ENCODE results near the gene PICALM.
A peak's percentile ranks its signal among the peaks of the same experiment; 100 is the strongest.

PICALM gene

GRCh38 chr11:85949798-85950197 lies 119.1 kb downstream of the PICALM start:
- no peak for TF ChIP-seq CTCF (IDR thresholded peaks at IDR 0.05)
- Histone ChIP-seq H3K27ac (no peak overlapping the region), H3K4me1 (ENCODE audit: control insufficient read depth in 1 of 2, insufficient read depth in 1 of 2, low read depth in 1 of 2, low read length in 1 of 2) (peaks cover 15 to 24% of the 10 kb centered on the region in 2 experiments), H3K36me3 (peaks cover 13% of the 10 kb centered on the region), H3K9me3 (no peaks in the 10 kb centered on the region), H3K27me3 (no peaks in the 10 kb centered on the region), H3K4me3 (ENCODE audit: low read depth in 1 of 2, low read length in 1 of 2) (no peak overlapping the region)

- no peak for TF ChIP-seq CTCF (IDR thresholded peaks at IDR 0.05)
- no peak overlapping the region for H3K4me3 ChIP-seq (ENCODE audit: low read depth in 1 of 2, low read length in 1 of 2)
- no peaks in the 10 kb centered on the region for H3K9me3 ChIP-seq
- no peaks in the 10 kb centered on the region for H3K27me3 ChIP-seq
- H3K27ac ChIP-seq: no peak overlapping the region
- peaks cover 4% of the 10 kb centered on the region for H3K36me3 ChIP-seq
- peaks cover 15 to 24% of the 10 kb centered on the region in 2 experiments for H3K4me1 ChIP-seq (ENCODE audit: control insufficient read depth in 1 of 2, insufficient read depth in 1 of 2, low read depth in 1 of 2, low read length in 1 of 2)
These were observed 120.0 kb downstream of the PICALM start for GRCh38 chr11:85948884-85949283.

- Histone ChIP-seq H3K27me3 (no peaks in the 10 kb centered on the region), H3K4me3 (ENCODE audit: low read depth in 1 of 2, low read length in 1 of 2) (no peak overlapping the region), H3K9me3 (no peaks in the 10 kb centered on the region), H3K27ac (peak overlapping the region; percentile 35), H3K4me1 (ENCODE audit: control insufficient read depth in 1 of 2, insufficient read depth in 1 of 2, low read depth in 1 of 2, low read length in 1 of 2) (peaks cover 15 to 24% of the 10 kb centered on the region in 2 experiments), H3K36me3 (no peaks in the 10 kb centered on the region)
- no peak for TF ChIP-seq CTCF (IDR thresholded peaks at IDR 0.05)
These were observed 121.2 kb downstream of the PICALM start for GRCh38 chr11:85947431-85948272.

GRCh38 chr11:85946221-85946620 lies 122.7 kb downstream of the PICALM start:
- no peaks in the 10 kb centered on the region for H3K9me3 ChIP-seq
- no peaks in the 10 kb centered on the region for H3K36me3 ChIP-seq
- H3K27ac ChIP-seq: no peak overlapping the region
- TF ChIP-seq CTCF (IDR thresholded peaks at IDR 0.05): no peak
- peaks cover 15 to 24% of the 10 kb centered on the region in 2 experiments for H3K4me1 ChIP-seq (ENCODE audit: control insufficient read depth in 1 of 2, insufficient read depth in 1 of 2, low read depth in 1 of 2, low read length in 1 of 2)
- H3K4me3 ChIP-seq (ENCODE audit: low read depth in 1 of 2, low read length in 1 of 2): no peak overlapping the region
- H3K27me3 ChIP-seq: no peaks in the 10 kb centered on the region

GRCh38 chr11:85945788-85946187 lies 123.1 kb downstream of the PICALM start:
- H3K36me3 ChIP-seq: no peaks in the 10 kb centered on the region

More at GRCh38 chr11:85945788-85946187, 123.1 kb downstream of the PICALM start:
- Histone ChIP-seq H3K9me3 (no peaks in the 10 kb centered on the region), H3K27ac (no peak overlapping the region), H3K4me1 (ENCODE audit: control insufficient read depth in 1 of 2, insufficient read depth in 1 of 2, low read depth in 1 of 2, low read length in 1 of 2) (peaks cover 15 to 24% of the 10 kb centered on the region in 2 experiments), H3K4me3 (ENCODE audit: low read depth in 1 of 2, low read length in 1 of 2) (peak overlapping the region in 1 of 2 experiments; percentile 5), H3K27me3 (no peaks in the 10 kb centered on the region)
- no peak for TF ChIP-seq CTCF (IDR thresholded peaks at IDR 0.05)

Data from neutrophil (primary cell).